Measurements from ENCODE around the gene BRD1.

The BRD1 gene

GRCh38 chr22:49801391-49802060 lies 26.1 kb downstream of the BRD1 start:
- no peak for DNase-seq (ENCODE audit: low read depth in 3 of 3)

- no peak for DNase-seq (ENCODE audit: low read depth in 3 of 3)
Measured at GRCh38 chr22:49800408-49801238, 27.1 kb downstream of the BRD1 start.

GRCh38 chr22:49799431-49800075 lies 28.1 kb downstream of the BRD1 start:
- no peak for DNase-seq (ENCODE audit: low read depth in 3 of 3)

- no peak for DNase-seq (ENCODE audit: low read depth in 3 of 3)
Measured at GRCh38 chr22:49798486-49799151, 29.1 kb downstream of the BRD1 start.

- DNase-seq (ENCODE audit: low read depth in 3 of 3): no peak
Measured at GRCh38 chr22:49797706-49798105, 30.0 kb downstream of the BRD1 start.

GRCh38 chr22:49796596-49797270 lies 30.9 kb downstream of the BRD1 start:
- DNase-seq (ENCODE audit: low read depth in 3 of 3): no peak

- no peak for DNase-seq (ENCODE audit: low read depth in 3 of 3)
Measured at GRCh38 chr22:49795521-49795920, 32.2 kb downstream of the BRD1 start.

GRCh38 chr22:49793871-49794270 lies 33.8 kb downstream of the BRD1 start:
- DNase-seq (ENCODE audit: low read depth in 3 of 3): no peak

GRCh38 chr22:49793296-49793695 lies 34.4 kb downstream of the BRD1 start:
- no peak for DNase-seq (ENCODE audit: low read depth in 3 of 3)

- no peak for DNase-seq (ENCODE audit: low read depth in 3 of 3)
Measured at GRCh38 chr22:49792107-49792506, 35.6 kb downstream of the BRD1 start.

GRCh38 chr22:49791682-49792081 lies 36.0 kb downstream of the BRD1 start:
- DNase-seq (ENCODE audit: low read depth in 3 of 3): no peak

- DNase-seq (ENCODE audit: low read depth in 3 of 3): no peak
Measured at GRCh38 chr22:49790912-49791311, 36.8 kb downstream of the BRD1 start.

GRCh38 chr22:49789289-49790141 lies 38.2 kb downstream of the BRD1 start:
- DNase-seq (ENCODE audit: low read depth in 3 of 3): no peak

GRCh38 chr22:49788504-49788903 lies 39.2 kb downstream of the BRD1 start:
- DNase-seq (ENCODE audit: low read depth in 3 of 3): no peak

- no peak for DNase-seq (ENCODE audit: low read depth in 3 of 3)
Measured at GRCh38 chr22:49787861-49788260, 39.8 kb downstream of the BRD1 start.

- no peak for DNase-seq (ENCODE audit: low read depth in 3 of 3)
Measured at GRCh38 chr22:49786976-49787706, 40.5 kb downstream of the BRD1 start.

- DNase-seq (ENCODE audit: low read depth in 3 of 3): no peak
Measured at GRCh38 chr22:49785841-49786471, 41.7 kb downstream of the BRD1 start.

- no peak for DNase-seq (ENCODE audit: low read depth in 3 of 3)
Measured at GRCh38 chr22:49785046-49785521, 42.6 kb downstream of the BRD1 start.

- DNase-seq (ENCODE audit: low read depth in 3 of 3): no peak
Measured at GRCh38 chr22:49784630-49784971, 43.1 kb downstream of the BRD1 start.
